ENCODE measurements around the gene UGT1A5.

DNA sequence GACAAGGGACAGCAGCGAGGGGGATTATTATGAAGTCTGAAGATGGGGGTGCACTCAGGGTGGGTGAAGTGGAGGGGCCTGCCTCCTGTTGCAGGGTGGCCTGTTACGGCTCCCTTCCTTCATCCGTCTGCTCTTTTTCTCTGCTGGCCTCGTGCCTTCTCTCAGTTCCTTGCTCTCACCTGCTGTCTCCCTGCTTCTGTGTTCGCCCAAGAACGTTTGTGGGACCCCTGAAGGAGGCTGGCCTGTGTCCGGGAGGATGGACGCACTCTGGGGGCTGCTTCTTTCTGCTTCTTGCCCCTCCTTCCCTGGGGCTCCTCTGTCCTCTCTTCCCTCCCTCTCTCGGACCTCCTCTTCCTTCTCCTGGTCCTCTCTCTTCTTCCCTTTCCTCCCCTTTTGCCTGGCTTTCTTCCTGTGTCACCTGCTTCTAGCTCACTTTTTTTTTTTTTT lies 79.2 kb downstream of the UGT1A5 start:
- no peak for TF ChIP-seq EZH2 (IDR thresholded peaks at IDR 0.05; ENCODE audit: low read depth, low read length, severe bottlenecking)
- TF ChIP-seq TBP (IDR thresholded peaks at IDR 0.05; ENCODE audit: low read depth, low read length) = no peak
- no peak for TF ChIP-seq JUND (IDR thresholded peaks at IDR 0.05; ENCODE audit: low read length)
- TF ChIP-seq, protein P1, sequence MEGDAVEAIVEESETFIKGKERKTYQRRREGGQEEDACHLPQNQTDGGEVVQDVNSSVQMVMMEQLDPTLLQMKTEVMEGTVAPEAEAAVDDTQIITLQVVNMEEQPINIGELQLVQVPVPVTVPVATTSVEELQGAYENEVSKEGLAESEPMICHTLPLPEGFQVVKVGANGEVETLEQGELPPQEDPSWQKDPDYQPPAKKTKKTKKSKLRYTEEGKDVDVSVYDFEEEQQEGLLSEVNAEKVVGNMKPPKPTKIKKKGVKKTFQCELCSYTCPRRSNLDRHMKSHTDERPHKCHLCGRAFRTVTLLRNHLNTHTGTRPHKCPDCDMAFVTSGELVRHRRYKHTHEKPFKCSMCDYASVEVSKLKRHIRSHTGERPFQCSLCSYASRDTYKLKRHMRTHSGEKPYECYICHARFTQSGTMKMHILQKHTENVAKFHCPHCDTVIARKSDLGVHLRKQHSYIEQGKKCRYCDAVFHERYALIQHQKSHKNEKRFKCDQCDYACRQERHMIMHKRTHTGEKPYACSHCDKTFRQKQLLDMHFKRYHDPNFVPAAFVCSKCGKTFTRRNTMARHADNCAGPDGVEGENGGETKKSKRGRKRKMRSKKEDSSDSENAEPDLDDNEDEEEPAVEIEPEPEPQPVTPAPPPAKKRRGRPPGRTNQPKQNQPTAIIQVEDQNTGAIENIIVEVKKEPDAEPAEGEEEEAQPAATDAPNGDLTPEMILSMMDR (IDR thresholded peaks at IDR 0.05; ENCODE audit: control extremely low read depth in 1 of 3, insufficient read depth in 1 of 3, low read depth in 1 of 3, low read length in 3 of 3) = no peak
- TF ChIP-seq YY1 (IDR thresholded peaks at IDR 0.05; ENCODE audit: low read depth, low read length) = no peak
- no peak for TF ChIP-seq POLR2A (IDR thresholded peaks at IDR 0.05; ENCODE audit: control extremely low read depth in 1 of 2, low read depth in 2 of 2, low read length in 2 of 2)
- TF ChIP-seq, protein P2, sequence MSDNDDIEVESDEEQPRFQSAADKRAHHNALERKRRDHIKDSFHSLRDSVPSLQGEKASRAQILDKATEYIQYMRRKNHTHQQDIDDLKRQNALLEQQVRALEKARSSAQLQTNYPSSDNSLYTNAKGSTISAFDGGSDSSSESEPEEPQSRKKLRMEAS (IDR thresholded peaks at IDR 0.05) = no peak

Data from H1 (cell line).